Measurements from ENCODE around the gene MCM3AP.
"Not testable (repeated sequence)": the region's sequence is repeated elsewhere in the genome, so short reads cannot be mapped to it uniquely, and the experiment has no call there.

The MCM3AP gene

DNA sequence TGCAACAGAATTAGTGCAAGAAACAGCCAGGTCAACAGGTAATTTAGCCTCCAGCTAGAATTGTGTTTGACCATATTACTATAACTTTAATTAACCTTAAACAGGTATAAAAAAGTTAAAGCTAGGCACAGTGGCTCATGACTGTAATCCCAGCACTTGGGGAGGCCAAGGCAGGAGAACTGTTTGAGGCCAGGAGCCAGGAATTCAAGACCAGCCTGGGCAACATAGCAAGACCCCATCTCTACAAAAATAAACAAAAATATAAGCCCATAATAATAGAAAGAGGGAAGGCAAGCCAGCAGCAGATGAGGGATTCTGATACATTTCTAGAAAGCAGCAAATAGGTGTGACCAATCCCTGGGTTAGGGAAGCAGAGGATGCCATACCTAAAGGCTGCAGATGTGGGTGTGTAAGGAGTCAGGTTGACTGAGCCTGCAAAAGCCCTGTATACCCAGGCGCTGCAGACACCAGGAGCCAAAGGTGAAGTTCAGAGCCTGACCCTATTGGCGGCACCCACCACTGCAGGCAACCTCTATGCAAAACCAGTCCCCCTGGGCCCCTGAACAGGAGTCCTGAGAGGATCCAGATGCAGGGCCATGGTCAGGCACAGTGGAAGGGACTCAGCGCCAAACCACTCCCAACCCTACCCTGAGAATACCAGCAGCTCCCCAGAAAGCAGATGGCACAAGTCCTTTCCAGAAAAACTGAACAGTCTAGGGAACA lies 37.6 kb downstream of the MCM3AP start:
- Histone ChIP-seq H3K4me3 (ENCODE audit: low read length) (no peak overlapping the region), H3K4me1 (ENCODE audit: insufficient read depth, low read length) (no peaks in the 10 kb centered on the region), H3K27ac (ENCODE audit: low read length) (no peak overlapping the region), H3K27me3 (ENCODE audit: insufficient read depth, low read length) (no peaks in the 10 kb centered on the region), H3K9ac (ENCODE audit: low read depth, low read length) (no peak overlapping the region), H3K36me3 (ENCODE audit: insufficient read depth, low read depth, low read length) (peaks cover 97% of the 10 kb centered on the region), H3K9me3 (ENCODE audit: insufficient read depth, low read depth, low read length) (no peaks in the 10 kb centered on the region)

DNA sequence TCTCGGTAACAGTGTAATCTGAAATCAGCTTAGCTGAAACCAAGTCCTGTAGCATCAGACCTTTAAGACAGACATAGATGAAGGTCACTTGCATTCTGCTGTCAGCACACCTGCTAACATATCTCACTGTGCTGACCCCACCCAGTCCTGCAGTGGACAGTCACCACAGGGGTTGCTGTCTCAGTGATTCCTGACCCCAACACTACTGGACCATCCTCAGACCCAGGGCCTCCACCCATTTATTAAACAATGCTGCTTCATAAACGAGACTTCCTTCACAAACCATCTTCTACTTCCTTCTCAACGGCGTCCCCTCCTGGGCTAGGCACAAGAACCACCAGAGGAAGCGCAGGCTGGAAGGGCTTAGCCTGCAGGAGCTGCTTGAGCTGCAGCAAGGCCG lies 39.1 kb downstream of the MCM3AP start:
- H3K9me3 ChIP-seq (ENCODE audit: insufficient read depth, low read depth, low read length) = no peaks in the 10 kb centered on the region
- H3K27me3 ChIP-seq (ENCODE audit: insufficient read depth, low read length) = no peaks in the 10 kb centered on the region
- peaks cover 97% of the 10 kb centered on the region for H3K36me3 ChIP-seq (ENCODE audit: insufficient read depth, low read depth, low read length)
- no peak overlapping the region for H3K9ac ChIP-seq (ENCODE audit: low read depth, low read length)
- no peak overlapping the region for H3K27ac ChIP-seq (ENCODE audit: low read length)
- no peaks in the 10 kb centered on the region for H3K4me1 ChIP-seq (ENCODE audit: insufficient read depth, low read length)
- no peak overlapping the region for H3K4me3 ChIP-seq (ENCODE audit: low read length)

DNA sequence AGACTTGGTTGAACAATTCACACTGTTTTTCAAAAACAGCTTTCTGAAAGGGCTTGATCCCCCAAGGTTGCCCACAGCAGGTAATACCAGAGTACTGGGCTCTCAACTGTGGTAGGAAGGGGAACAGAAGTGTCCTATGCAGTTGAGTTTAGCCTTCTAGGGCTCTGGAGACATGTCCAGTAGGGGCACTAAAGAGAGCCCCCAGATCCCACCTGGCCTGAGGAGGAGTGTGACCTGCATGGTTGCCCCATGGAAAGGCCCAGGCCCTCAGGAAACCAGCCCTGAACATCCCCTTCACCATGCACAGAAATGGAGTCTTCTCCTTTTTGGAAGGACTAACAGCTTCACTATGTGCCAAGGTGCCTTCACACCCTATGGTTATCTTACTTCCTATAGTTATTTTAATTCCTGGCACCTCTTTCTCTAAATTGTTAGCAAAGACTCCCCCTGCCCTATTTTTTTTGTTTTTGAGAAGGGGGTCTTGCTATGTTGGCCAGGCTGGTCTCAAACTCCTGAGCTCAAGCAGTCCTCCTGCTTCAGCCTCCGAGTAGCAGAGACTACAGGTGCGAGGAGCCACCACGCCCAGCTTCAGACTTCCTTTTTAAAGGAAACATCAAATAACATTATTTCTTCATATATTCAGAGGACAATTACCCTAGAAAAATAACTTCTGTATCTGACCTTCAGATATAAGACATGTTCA lies 40.0 kb downstream of the MCM3AP start:
- no peak overlapping the region for H3K9ac ChIP-seq (ENCODE audit: low read depth, low read length)
- H3K27ac ChIP-seq (ENCODE audit: low read length) = no peak overlapping the region
- peaks cover 97% of the 10 kb centered on the region for H3K36me3 ChIP-seq (ENCODE audit: insufficient read depth, low read depth, low read length)
- no peak overlapping the region for H3K4me3 ChIP-seq (ENCODE audit: low read length)
- no peaks in the 10 kb centered on the region for H3K4me1 ChIP-seq (ENCODE audit: insufficient read depth, low read length)
- H3K27me3 ChIP-seq (ENCODE audit: insufficient read depth, low read length) = no peaks in the 10 kb centered on the region
- no peaks in the 10 kb centered on the region for H3K9me3 ChIP-seq (ENCODE audit: insufficient read depth, low read depth, low read length)

DNA sequence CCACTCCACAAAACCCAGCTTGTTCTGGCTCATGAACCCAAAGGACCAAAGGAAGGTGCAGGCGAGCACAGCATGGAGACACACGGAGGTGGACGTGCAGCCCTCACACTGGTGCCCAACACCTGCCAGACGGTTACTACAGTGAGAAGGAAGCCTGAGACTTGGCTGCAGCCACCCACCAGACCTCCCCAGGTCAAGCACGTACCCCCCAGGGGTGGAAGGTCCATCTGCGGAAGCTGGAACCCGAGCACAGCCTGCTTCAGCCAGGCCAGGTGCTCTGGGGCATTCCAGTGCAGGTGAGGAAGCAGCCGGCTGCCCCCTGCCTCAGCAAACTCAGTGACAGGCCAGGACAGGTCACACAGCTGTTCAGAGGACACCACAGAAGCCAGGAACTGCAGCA lies 40.8 kb downstream of the MCM3AP start:
- no peak overlapping the region for H3K4me3 ChIP-seq (ENCODE audit: low read length)
- H3K27me3 ChIP-seq (ENCODE audit: insufficient read depth, low read length) = no peaks in the 10 kb centered on the region
- H3K9ac ChIP-seq (ENCODE audit: low read depth, low read length) = no peak overlapping the region
- H3K4me1 ChIP-seq (ENCODE audit: insufficient read depth, low read length) = no peaks in the 10 kb centered on the region
- no peak overlapping the region for H3K27ac ChIP-seq (ENCODE audit: low read length)
- no peaks in the 10 kb centered on the region for H3K9me3 ChIP-seq (ENCODE audit: insufficient read depth, low read depth, low read length)
- peaks cover 97% of the 10 kb centered on the region for H3K36me3 ChIP-seq (ENCODE audit: insufficient read depth, low read depth, low read length)

DNA sequence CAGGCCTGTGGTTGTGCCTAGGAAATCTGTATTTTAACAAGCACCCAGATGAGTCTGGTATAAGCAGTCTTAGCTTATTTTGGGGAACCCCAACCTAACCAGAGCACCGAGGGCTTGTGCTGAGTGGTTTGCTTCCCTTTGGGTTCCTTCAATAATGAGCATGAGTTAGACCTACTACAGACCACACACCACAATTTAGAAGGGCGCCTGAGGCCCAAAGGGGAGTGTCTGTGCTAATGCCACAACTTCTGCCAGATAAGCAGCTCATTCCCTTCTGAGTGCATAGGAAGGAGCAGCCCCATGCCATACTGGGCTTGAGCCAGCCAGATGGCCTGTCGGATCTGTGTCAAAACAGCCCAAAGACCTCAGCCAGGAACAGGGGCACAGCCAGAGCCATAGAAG lies 41.5 kb downstream of the MCM3AP start:
- peaks cover 97% of the 10 kb centered on the region for H3K36me3 ChIP-seq (ENCODE audit: insufficient read depth, low read depth, low read length)

DNA sequence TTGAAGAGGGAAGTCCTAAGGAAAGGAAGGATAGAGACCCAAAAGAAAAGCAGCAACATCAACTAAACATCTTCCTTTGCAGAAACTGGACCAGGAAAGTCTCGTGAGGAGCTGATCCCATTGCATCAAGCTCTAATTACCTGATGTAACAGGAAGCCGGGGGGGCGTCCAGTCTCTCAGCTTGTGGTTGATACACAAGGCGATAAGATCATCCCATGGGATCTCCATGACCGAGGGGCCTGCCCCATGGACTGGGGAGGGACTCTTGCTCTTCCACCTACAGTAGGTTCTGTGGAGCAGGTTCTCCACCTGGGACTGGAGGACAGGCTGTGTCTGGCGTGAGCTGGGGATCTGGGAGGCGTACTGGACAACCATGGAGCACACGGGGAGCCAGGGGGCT lies 42.1 kb downstream of the MCM3AP start:
- Histone ChIP-seq H3K4me1 (ENCODE audit: insufficient read depth, low read length) (no peaks in the 10 kb centered on the region), H3K36me3 (ENCODE audit: insufficient read depth, low read depth, low read length) (peaks cover 97% of the 10 kb centered on the region), H3K4me3 (ENCODE audit: low read length) (no peak overlapping the region), H3K27me3 (ENCODE audit: insufficient read depth, low read length) (no peaks in the 10 kb centered on the region), H3K9me3 (ENCODE audit: insufficient read depth, low read depth, low read length) (no peaks in the 10 kb centered on the region), H3K9ac (ENCODE audit: low read depth, low read length) (no peak overlapping the region), H3K27ac (ENCODE audit: low read length) (no peak overlapping the region)

More for the DNA sequence above, 41.5 kb downstream of the MCM3AP start:
- Histone ChIP-seq H3K27me3 (ENCODE audit: insufficient read depth, low read length) (no peaks in the 10 kb centered on the region), H3K9ac (ENCODE audit: low read depth, low read length) (no peak overlapping the region), H3K4me1 (ENCODE audit: insufficient read depth, low read length) (no peaks in the 10 kb centered on the region), H3K4me3 (ENCODE audit: low read length) (no peak overlapping the region), H3K27ac (ENCODE audit: low read length) (no peak overlapping the region), H3K9me3 (ENCODE audit: insufficient read depth, low read depth, low read length) (no peaks in the 10 kb centered on the region)

DNA sequence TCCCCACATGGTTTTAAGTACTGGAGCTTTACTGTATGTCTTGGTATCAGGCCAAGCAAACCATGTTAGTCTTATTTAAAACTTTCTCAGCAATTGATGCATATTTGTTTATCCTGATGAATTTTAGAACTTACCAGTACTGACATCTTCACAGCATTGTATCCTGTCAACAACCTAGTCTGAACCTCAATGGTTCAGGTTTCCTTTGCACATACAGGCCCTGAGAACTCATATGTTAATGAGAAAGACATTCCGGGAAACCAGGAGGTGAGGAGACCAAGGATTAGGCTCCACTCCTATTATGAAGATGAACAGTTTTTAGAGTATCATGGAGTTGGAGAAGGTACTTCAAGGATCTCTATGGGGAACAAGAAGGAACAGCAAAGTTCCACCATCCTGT lies 43.8 kb downstream of the MCM3AP start:
- H3K36me3 ChIP-seq (ENCODE audit: insufficient read depth, low read depth, low read length) = peaks cover 97% of the 10 kb centered on the region

DNA sequence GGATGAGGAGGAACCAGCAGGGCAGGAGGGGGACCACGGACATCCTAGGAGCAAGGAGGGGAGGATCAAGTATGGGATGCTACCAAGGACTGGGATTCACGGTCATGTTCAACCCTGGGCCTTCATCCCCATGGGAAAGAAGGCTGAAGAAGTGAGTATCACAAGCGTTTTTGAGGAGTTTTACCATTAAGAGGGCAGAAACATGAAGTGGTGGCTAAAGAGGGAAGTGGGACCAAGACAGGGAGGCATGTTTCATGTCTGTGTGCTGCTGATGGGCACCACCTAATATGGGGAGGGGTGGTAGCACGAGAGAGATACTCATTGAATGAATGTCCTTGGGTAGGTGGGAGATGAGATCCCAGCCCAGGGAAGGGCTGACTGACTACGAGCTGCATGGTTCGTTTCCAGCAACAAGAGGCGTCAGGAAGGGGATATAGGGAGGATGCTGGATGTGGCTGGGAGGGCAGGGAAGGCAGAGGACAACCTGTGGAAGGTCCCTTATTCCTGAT lies 45.5 kb downstream of the MCM3AP start:
- no peaks in the 10 kb centered on the region for H3K9me3 ChIP-seq (ENCODE audit: insufficient read depth, low read depth, low read length)
- no peak overlapping the region for H3K9ac ChIP-seq (ENCODE audit: low read depth, low read length)
- H3K27me3 ChIP-seq (ENCODE audit: insufficient read depth, low read length) = no peaks in the 10 kb centered on the region
- no peak overlapping the region for H3K4me3 ChIP-seq (ENCODE audit: low read length)
- H3K36me3 ChIP-seq (ENCODE audit: insufficient read depth, low read depth, low read length) = peaks cover 97% of the 10 kb centered on the region
- no peaks in the 10 kb centered on the region for H3K4me1 ChIP-seq (ENCODE audit: insufficient read depth, low read length)
- H3K27ac ChIP-seq (ENCODE audit: low read length) = no peak overlapping the region

More for the DNA sequence above, 43.8 kb downstream of the MCM3AP start:
- H3K4me3 ChIP-seq (ENCODE audit: low read length); H3K27me3 ChIP-seq (ENCODE audit: insufficient read depth, low read length); H3K9me3 ChIP-seq (ENCODE audit: insufficient read depth, low read depth, low read length); H3K4me1 ChIP-seq (ENCODE audit: insufficient read depth, low read length); H3K27ac ChIP-seq (ENCODE audit: low read length); H3K9ac ChIP-seq (ENCODE audit: low read depth, low read length): not testable (repeated sequence)

DNA sequence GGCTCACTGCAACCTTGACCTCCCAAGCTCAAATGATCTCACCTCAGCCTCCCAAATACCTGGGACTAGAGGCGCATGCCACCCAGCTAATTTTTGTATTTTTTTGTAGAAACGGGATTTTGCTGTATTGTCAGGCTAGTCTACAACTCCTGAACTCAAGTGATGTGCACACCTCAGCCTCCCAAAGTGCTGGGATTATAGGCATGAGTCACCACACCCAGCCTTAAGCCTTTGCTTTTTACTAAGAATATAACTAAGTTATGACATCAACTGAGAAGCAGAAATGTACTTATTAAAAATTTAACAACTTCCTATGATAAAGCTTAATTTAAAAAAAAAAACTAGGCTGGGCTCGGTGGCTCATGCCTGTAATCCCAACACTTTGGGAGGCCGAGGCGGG lies 47.9 kb downstream of the MCM3AP start:
- Histone ChIP-seq H3K27me3 (ENCODE audit: insufficient read depth, low read length) (no peaks in the 10 kb centered on the region), H3K36me3 (ENCODE audit: insufficient read depth, low read depth, low read length) (peaks cover 97% of the 10 kb centered on the region), H3K27ac (ENCODE audit: low read length) (no peak overlapping the region), H3K9ac (ENCODE audit: low read depth, low read length) (no peak overlapping the region), H3K4me3 (ENCODE audit: low read length) (no peak overlapping the region), H3K4me1 (ENCODE audit: insufficient read depth, low read length) (no peaks in the 10 kb centered on the region), H3K9me3 (ENCODE audit: insufficient read depth, low read depth, low read length) (no peaks in the 10 kb centered on the region)

DNA sequence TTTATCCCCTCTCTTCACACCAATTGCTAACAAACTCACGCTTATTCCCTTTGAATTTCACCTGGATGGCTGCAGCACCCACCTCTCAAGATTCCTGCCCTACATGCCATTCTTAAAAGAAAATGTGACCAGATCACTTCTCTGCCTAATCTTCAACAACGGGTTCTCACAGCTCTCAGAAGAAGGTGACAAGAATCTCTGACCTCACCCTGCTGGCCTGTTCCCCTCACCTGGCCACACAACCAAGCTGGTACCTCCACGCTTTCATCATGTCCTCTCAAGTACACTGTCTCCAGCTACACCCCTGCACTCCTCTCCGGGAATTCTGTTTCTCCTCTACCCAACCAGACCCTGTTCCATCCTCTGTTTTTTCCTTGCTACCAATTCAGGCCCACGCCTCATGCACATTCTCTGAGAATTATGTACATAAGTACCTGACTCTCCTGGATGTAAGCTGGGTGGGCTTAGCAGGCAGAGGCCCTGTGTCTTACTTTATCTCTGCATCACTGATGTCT lies 50.9 kb downstream of the MCM3AP start:
- no peak overlapping the region for H3K4me3 ChIP-seq (ENCODE audit: low read length)
- H3K4me1 ChIP-seq (ENCODE audit: insufficient read depth, low read length) = no peaks in the 10 kb centered on the region
- peaks cover 24% of the 10 kb centered on the region for H3K9me3 ChIP-seq (ENCODE audit: insufficient read depth, low read depth, low read length)
- H3K9ac ChIP-seq (ENCODE audit: low read depth, low read length) = no peak overlapping the region
- H3K27me3 ChIP-seq (ENCODE audit: insufficient read depth, low read length) = peaks cover 6% of the 10 kb centered on the region; the same call in 1 of the 2 replicates
- H3K36me3 ChIP-seq (ENCODE audit: insufficient read depth, low read depth, low read length) = peaks cover 94% of the 10 kb centered on the region
- no peak overlapping the region for H3K27ac ChIP-seq (ENCODE audit: low read length)

DNA sequence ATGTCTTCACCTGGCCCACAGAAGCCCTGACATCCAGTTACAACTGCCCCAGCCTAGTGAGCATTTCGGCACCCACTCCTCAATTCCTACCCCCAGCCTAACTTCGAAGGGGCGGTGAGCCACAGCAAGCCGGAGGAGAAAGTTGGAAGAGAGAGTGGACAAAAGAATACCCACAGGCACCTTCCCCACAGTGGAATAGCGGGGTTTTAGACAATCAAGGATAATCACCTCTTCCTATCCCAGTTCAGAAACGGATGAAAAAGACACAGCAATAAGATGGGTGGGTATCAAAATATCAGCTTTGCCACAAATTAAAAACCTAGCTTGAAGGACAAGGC lies 55.5 kb downstream of the MCM3AP start:
- peaks cover 58% of the 10 kb centered on the region for H3K36me3 ChIP-seq (ENCODE audit: insufficient read depth, low read depth, low read length)
- no peak overlapping the region for H3K27ac ChIP-seq (ENCODE audit: low read length)
- peaks cover 28% of the 10 kb centered on the region for H3K9me3 ChIP-seq (ENCODE audit: insufficient read depth, low read depth, low read length)
- peak overlapping the region; percentile 68 for H3K4me3 ChIP-seq (ENCODE audit: low read length)
- H3K4me1 ChIP-seq (ENCODE audit: insufficient read depth, low read length) = peaks cover 7% of the 10 kb centered on the region; the same call in 1 of the 2 replicates
- H3K27me3 ChIP-seq (ENCODE audit: insufficient read depth, low read length) = peaks cover 6% of the 10 kb centered on the region; the same call in 1 of the 2 replicates
- peak overlapping the region; percentile 72; the same call in 1 of the 2 replicates for H3K9ac ChIP-seq (ENCODE audit: low read depth, low read length)

All from iPS-20b (cell line).